Neural cell (in vitro differentiated cells): ENCODE data around the gene FAM83C. TPM values are rescaled to one million over a fixed set of nuclear protein-coding genes. Genes with fewer than 3 reads are reported as not detected.
A peak's percentile ranks its signal among the peaks of the same experiment; 100 is the strongest.

Source experiments
- H2AFZ ChIP-seq: fragments of 200-600, 300-800 bp; sonication (generic), shearing (Covaris generic); 2 replicates; pipeline ENCODE4 v1.6.0; 2014; ENCODE audit warnings: low read depth, mild to moderate bottlenecking, antibody characterized with exemption, low read length, moderate library complexity
- H3F3A ChIP-seq: fragments of 200-600 bp; shearing (Covaris generic); 2 replicates; pipeline ENCODE4 v1.6.1; 2016; ENCODE audit warnings: mild to moderate bottlenecking, moderate library complexity, mixed read lengths, antibody characterized with exemption, low read length; ENCODE audit not compliant: insufficient read depth, poor library complexity, severe bottlenecking
- H3K27ac ChIP-seq: fragments of 200-600, 300-800 bp; sonication (generic), shearing (Covaris generic); 2 replicates; pipeline ENCODE4 v1.5.1; 2014; ENCODE audit warnings: mild to moderate bottlenecking, low read length, moderate library complexity
- H3K27me3 ChIP-seq: fragments of 300-800, 200-600 bp; sonication (generic), shearing (Covaris generic); 2 replicates; pipeline ENCODE4 v1.6.0; 2014; ENCODE audit warnings: mild to moderate bottlenecking, low read depth, low read length, moderate library complexity; ENCODE audit not compliant: insufficient read depth
- H3K36me3 ChIP-seq: fragments of 300-800, 200-600 bp; sonication (generic), shearing (Covaris generic); 2 replicates; pipeline ENCODE4 v1.5.1; 2014; ENCODE audit warnings: mild to moderate bottlenecking, antibody characterized with exemption, low read length, moderate library complexity; ENCODE audit not compliant: insufficient read depth
- H3K4me2 ChIP-seq: fragments of 300-800, 200-600 bp; sonication (generic), shearing (Covaris generic); 2 replicates; pipeline ENCODE4 v1.6.0; 2014; ENCODE audit warnings: mild to moderate bottlenecking, low read length
- H3K4me3 ChIP-seq: fragments of 300-800, 200-600 bp; sonication (generic), shearing (Covaris generic); 2 replicates; pipeline ENCODE4 v1.5.1; 2014; ENCODE audit warnings: mild to moderate bottlenecking, low read length, moderate library complexity
- H3K79me2 ChIP-seq: fragments of 200-600 bp; shearing (Covaris generic); replicated peaks from 2 replicates; pipeline ENCODE4 v1.6.0; 2014; ENCODE audit warnings: mild to moderate bottlenecking, low read length, moderate library complexity; ENCODE audit not compliant: insufficient read depth
- H3K9ac ChIP-seq: fragments of 300-800, 200-600 bp; sonication (generic), shearing (Covaris generic); 2 replicates; pipeline ENCODE4 v1.6.1; 2016; ENCODE audit warnings: mild to moderate bottlenecking, low read length, mixed read lengths
- H3K9me2 ChIP-seq: fragments of 200-600 bp; shearing (Covaris generic); 2 replicates; pipeline ENCODE4 v1.6.1; 2016; ENCODE audit warnings: mild to moderate bottlenecking, low read length, mixed read lengths; ENCODE audit not compliant: insufficient read depth
- H3K9me3 ChIP-seq: fragments of 200-600, 300-800 bp; sonication (generic), shearing (Covaris generic); 2 replicates; pipeline ENCODE4 v1.6.1; 2016; ENCODE audit warnings: mild to moderate bottlenecking, mixed run types, low read length, moderate library complexity, mixed read lengths
- H4K20me1 ChIP-seq: fragments of 200-600 bp; shearing (Covaris generic); 2 replicates; pipeline ENCODE4 v1.6.1; 2016; ENCODE audit warnings: mild to moderate bottlenecking, mixed run types; ENCODE audit not compliant: insufficient read depth
- EP300 ChIP-seq: fragments of 450-650 bp; conservative IDR thresholded peaks from 2 replicates; pipeline ENCODE4 v1.6.1; 2014; ENCODE audit warnings: antibody characterized with exemption, mild to moderate bottlenecking, moderate library complexity; ENCODE audit not compliant: poor library complexity, severe bottlenecking
- EZH2 ChIP-seq: fragments of 200-600, 300-800 bp; shearing (Covaris generic), sonication (generic); IDR thresholded peaks from 2 replicates; pipeline ENCODE4 v1.6.1; 2014; ENCODE audit warnings: antibody characterized with exemption, low read length, borderline replicate concordance, mild to moderate bottlenecking; ENCODE audit not compliant: insufficient read depth, poor library complexity, severe bottlenecking
- MXI1 ChIP-seq: fragments of 450-650 bp; conservative IDR thresholded peaks from 2 replicates; pipeline ENCODE4 v1.6.1; 2014; ENCODE audit warnings: antibody characterized with exemption, mild to moderate bottlenecking; ENCODE audit not compliant: poor library complexity, severe bottlenecking
- POLR2AphosphoS5 ChIP-seq: IDR thresholded peaks from 2 replicates; pipeline ENCODE4 v1.6.1; 2012
- TAF1 ChIP-seq: IDR thresholded peaks from 2 replicates; pipeline ENCODE4 v1.6.1; 2012; ENCODE audit warnings: low read depth
- polyA plus RNA-seq: library from polyadenylated mRNA; depleted of rRNA; stranded (reverse); fragments of >200 nt; gene quantifications from 2 replicates; pipeline ENCODE4 v1.2.3, GENCODE V29; 2014
- TF ChIP-seq, protein P1 (sequence below): IDR thresholded peaks from 2 replicates; pipeline ENCODE4 v1.6.1; 2012; ENCODE audit warnings: borderline replicate concordance
- TF ChIP-seq, protein P2 (sequence below): fragments of 450-650 bp; IDR thresholded peaks from 2 replicates; pipeline ENCODE4 v1.5.1; 2014; ENCODE audit warnings: antibody characterized with exemption, mild to moderate bottlenecking, moderate library complexity; ENCODE audit not compliant: poor library complexity, severe bottlenecking

The FAM83C gene
- polyA plus RNA-seq, 1 donor from 2014 or later: not detected

DNA sequence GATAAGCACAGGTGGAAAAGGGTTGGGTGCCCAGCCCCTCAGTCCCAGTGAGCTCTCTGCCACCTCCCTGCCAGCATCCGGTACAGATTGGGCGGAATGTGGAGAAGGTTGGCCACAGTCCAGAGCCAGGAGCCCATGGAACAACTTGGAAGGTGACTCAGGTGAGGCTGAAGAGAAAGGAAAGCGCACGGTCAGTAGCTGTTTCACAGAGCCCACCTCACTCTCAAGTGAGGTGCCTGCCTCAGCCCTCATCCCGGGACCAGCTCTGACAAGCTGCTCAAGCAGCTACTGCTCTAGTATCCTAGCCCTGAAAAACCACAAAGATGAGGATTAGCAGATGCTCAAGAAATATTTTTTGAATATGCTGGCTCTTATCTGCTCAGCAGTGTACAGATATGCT, 13.2 kb downstream of the FAM83C start:
- Histone ChIP-seq H3K9ac (no peak overlapping the region), H3K36me3 (no peaks in the 10 kb centered on the region), H3K9me2 (no peaks in the 10 kb centered on the region), H3K79me2 (peaks cover 20% of the 10 kb centered on the region), H3K4me2 (no peak overlapping the region), H3K9me3 (no peaks in the 10 kb centered on the region), H4K20me1 (no peaks in the 10 kb centered on the region), H3F3A (no peaks in the 10 kb centered on the region), H3K4me3 (no peak overlapping the region), H3K27me3 (no peaks in the 10 kb centered on the region), H3K27ac (no peak overlapping the region), H2AFZ (no peak overlapping the region)
- TF ChIP-seq EP300: no peak
- TF ChIP-seq, protein P1, sequence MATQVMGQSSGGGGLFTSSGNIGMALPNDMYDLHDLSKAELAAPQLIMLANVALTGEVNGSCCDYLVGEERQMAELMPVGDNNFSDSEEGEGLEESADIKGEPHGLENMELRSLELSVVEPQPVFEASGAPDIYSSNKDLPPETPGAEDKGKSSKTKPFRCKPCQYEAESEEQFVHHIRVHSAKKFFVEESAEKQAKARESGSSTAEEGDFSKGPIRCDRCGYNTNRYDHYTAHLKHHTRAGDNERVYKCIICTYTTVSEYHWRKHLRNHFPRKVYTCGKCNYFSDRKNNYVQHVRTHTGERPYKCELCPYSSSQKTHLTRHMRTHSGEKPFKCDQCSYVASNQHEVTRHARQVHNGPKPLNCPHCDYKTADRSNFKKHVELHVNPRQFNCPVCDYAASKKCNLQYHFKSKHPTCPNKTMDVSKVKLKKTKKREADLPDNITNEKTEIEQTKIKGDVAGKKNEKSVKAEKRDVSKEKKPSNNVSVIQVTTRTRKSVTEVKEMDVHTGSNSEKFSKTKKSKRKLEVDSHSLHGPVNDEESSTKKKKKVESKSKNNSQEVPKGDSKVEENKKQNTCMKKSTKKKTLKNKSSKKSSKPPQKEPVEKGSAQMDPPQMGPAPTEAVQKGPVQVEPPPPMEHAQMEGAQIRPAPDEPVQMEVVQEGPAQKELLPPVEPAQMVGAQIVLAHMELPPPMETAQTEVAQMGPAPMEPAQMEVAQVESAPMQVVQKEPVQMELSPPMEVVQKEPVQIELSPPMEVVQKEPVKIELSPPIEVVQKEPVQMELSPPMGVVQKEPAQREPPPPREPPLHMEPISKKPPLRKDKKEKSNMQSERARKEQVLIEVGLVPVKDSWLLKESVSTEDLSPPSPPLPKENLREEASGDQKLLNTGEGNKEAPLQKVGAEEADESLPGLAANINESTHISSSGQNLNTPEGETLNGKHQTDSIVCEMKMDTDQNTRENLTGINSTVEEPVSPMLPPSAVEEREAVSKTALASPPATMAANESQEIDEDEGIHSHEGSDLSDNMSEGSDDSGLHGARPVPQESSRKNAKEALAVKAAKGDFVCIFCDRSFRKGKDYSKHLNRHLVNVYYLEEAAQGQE: no peak
- TF ChIP-seq, protein P2, sequence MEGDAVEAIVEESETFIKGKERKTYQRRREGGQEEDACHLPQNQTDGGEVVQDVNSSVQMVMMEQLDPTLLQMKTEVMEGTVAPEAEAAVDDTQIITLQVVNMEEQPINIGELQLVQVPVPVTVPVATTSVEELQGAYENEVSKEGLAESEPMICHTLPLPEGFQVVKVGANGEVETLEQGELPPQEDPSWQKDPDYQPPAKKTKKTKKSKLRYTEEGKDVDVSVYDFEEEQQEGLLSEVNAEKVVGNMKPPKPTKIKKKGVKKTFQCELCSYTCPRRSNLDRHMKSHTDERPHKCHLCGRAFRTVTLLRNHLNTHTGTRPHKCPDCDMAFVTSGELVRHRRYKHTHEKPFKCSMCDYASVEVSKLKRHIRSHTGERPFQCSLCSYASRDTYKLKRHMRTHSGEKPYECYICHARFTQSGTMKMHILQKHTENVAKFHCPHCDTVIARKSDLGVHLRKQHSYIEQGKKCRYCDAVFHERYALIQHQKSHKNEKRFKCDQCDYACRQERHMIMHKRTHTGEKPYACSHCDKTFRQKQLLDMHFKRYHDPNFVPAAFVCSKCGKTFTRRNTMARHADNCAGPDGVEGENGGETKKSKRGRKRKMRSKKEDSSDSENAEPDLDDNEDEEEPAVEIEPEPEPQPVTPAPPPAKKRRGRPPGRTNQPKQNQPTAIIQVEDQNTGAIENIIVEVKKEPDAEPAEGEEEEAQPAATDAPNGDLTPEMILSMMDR: no peak
- TF ChIP-seq TAF1: no peak
- TF ChIP-seq EZH2: no peak

DNA sequence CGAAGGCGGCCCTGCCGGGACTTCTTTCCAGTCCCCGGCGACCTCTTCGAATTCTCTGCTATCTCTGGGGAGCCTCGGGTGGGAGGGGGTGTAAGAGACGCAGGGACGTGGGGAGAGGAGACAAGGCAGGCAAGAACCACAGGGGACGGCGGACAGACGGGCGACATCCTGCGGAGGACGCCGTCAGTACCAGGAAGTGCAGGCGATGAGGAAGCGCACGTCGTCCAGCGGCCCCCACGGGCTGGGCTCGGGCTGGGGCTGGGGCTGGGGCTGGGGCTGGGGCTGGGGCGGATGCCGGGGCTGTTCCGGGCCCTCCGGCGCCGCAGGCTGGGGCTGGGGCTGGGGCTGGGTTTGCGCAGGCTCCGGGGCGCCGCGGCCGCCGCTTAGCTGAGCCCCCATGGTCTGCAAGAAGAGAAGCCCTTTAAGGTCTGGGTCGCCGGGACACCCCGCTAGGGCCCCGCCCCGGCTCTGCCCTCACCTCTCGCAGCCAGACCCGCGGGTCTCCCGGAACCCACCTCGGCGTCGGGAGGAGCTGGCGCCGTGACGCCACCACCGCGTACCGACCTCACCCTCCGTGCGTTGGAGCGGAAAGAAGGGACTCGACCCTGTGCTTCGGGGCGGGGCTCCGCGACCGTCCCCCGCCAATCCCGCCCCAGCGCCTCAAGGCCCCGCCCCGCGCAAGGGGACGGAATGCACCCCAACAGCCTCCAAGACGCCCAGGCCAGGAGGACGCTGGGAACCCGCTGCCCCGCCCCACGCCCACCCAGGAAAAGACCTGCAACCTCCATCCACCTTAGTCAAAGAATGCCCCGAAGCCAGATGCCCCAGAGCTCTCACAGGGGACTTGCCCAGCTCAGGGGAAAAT, 14.5 kb downstream of the FAM83C start, which contains the start of gene MMP24OS:
Gene MMP24OS, minus strand, starts transcription at position 592 of the 865 bp plus-strand sequence. Its CDS starts 193 bp downstream, at position 399.
- Histone ChIP-seq H3K36me3 (no peaks in the 10 kb centered on the region), H3K27ac (peak within 1 kb of the TSS; percentile 72), H3K4me3 (peak within 1 kb of the TSS; percentile 77), H3K9ac (peak within 1 kb of the TSS; percentile 83), H3F3A (no peaks in the 10 kb centered on the region), H3K4me2 (peak within 1 kb of the TSS; percentile 92), H4K20me1 (no peaks in the 10 kb centered on the region), H3K9me3 (no peaks in the 10 kb centered on the region), H3K9me2 (no peaks in the 10 kb centered on the region), H2AFZ (peak within 1 kb of the TSS; percentile 40), H3K27me3 (no peaks in the 10 kb centered on the region), H3K79me2 (peaks cover 10% of the 10 kb centered on the region)
- TF ChIP-seq POLR2AphosphoS5 (peak; percentile 76), MXI1 (peak; percentile 32), TAF1 (no peak), EP300 (no peak), EZH2 (no peak)
- TF ChIP-seq, protein P2: no peak
- TF ChIP-seq, protein P1: peak; percentile 45
